GM21619 (cell line): ENCODE measurements around the gene SLC2A4.

ENCODE experiments used
- ATAC-seq: cut with Tn5 transposase; IDR thresholded peaks from one replicate; pipeline ENCODE4 v1.9.1; 2021; ENCODE audit not compliant: unreplicated experiment

Gene SLC2A4

DNA sequence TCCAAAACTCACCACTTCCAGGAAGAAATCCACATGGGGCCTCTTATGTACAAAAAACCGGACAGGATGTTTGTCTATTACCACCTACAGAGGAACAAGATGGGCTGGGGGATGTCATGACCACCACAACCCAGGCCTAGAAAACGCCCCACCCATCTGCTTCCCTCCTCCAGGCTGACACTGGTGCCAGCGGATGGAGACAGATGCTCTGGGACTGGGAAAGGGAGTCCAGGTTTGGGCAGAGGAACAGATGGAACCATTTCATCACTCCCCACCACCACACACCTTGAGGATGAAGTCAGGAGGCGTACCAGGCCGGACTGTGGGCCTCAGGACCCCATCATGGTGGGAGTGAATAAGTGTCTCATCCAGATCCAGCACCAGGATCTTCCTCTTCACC lies 34.7 kb upstream of the SLC2A4 start:
- ATAC-seq = no peak

- ATAC-seq = no peak
Measured at GRCh38 chr17:7248796-7249195, 32.7 kb upstream of the SLC2A4 start.

DNA sequence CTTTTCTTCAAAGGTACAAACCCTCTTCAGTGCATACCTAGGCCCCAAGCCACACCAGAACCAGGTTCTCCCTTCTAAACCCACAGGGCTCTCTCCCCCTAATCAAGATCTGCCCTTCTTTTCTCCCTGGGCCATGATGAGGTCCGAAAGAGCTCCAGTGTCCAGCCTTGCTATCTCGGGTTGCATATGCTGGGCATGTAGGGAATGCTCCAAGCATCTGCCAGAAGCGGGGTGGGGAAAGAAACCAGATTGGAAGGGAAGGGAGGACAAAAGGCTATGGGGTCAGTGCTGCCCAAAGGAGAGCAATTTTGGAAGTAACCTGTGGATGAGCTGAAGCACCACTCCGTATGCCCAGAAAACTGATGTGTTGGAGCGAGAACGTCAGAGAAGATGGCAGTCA lies 32.3 kb upstream of the SLC2A4 start:
- ATAC-seq = no peak

GRCh38 chr17:7249830-7250229 lies 31.7 kb upstream of the SLC2A4 start:
- no peak for ATAC-seq

DNA sequence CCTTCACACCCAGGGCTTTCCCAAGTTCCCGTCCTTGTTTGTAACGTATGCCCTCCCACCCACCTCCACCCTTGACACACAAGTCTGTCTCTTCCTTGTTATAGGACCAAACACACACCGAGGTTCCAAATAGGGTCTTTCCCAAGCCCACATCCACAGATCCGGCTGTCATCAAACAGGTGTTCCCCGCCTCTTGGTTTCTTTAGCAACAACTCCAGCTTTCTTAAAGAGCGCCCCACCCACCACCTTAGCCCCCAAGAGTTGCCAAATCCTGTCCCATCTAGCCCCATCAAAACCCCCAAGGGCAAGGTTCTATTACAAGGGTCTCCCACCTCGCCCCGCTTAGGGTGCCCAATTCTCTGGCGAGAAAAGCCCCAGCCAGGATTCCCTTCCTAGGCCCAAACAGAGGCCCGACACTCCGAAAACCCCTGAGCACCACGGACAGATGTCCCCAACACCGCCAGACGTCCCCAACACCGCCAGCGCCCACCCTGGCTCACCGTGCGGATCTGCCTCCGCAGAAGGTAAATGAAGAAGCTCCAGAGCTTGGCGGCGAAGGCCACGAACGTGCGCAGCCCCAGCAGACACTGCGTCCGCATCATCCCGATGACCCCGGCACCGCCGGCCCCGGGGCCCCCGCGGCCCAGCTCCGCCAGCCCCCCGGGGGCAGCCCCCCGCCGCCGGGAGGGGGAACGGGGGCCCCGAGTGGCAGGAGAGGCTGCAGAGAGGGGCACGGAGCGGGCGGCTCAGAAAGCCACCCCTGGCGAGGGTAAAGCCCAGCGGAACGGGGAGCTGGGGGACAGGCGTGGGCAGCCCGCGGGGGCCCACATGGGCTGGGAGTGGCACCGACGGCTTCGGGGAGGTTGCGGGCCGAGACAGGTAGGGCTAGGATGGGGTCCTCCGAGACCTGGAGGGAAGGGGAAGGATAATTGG lies 30.6 kb upstream of the SLC2A4 start:
- peak; percentile 1 for ATAC-seq

GRCh38 chr17:7251661-7252175 lies 29.8 kb upstream of the SLC2A4 start, which contains the start of gene CTDNEP1:
Gene CTDNEP1, minus strand, starts transcription at chr17:7251734. Its CDS starts 438 bp downstream, at chr17:7251296.
- ATAC-seq = peak; percentile 86

DNA sequence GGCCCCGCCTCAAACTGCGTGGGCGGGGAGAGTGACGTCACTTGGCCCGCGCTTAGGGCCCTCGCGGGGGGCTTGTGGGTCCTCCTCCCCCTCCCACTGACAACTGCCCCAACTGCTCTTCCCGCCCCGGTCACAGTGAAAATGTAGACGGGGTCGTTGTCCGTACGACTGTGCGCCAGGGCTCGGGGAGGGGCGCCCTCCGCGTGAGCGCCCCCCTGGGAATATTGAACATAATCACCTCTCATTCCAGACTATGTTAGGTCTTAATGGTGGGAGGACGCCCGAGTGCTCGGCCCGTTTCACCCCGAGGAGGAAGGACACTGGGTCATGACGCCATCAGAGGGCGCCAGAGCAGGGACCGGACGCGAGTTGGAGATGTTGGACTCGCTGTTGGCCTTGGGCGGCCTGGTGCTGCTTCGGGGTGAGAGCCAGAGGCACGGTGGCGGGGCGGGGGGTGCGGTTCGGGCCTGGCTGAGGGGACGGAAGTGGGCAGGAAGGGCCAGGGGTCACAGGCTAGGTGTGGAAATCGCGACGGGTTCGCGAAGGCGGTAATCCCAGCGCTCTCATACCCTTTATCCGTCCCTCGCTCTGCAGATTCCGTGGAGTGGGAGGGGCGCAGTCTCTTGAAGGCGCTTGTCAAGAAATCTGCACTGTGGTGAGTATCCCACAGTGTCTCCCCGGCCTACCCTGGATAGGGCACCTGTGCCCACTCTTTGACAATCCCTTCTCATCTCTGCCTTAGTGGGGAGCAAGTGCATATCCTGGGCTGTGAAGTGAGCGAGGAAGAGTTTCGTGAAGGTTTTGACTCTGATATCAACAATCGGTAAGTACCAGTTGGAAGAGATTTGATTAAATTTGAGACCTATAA lies 29.1 kb upstream of the SLC2A4 start, which contains the start of gene ELP5:
Gene ELP5 (plus strand): TSS at position 40 of the 868 bp plus-strand sequence. CDS start 336 bp downstream, at position 376.
- ATAC-seq = peak; percentile 46

- no peak for ATAC-seq
Measured at GRCh38 chr17:7253082-7253481, 28.4 kb upstream of the SLC2A4 start.

DNA sequence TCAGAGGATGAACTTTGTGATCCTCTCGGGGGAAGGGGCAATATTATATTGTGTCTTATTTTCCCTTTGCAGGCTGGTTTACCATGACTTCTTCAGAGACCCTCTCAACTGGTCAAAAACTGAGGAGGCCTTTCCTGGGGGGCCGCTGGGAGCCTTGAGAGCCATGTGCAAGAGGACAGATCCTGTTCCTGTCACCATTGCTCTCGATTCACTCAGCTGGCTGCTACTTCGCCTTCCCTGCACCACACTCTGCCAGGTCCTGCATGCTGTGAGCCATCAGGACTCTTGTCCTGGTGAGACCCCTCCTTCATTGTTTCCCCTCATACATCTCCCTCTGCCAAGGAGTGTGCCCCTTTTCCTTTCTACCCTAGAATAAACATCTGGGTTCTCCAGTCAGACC lies 27.0 kb upstream of the SLC2A4 start:
- ATAC-seq = no peak

GRCh38 chr17:7256766-7257456 lies 24.6 kb upstream of the SLC2A4 start:
- no peak for ATAC-seq

- no peak for ATAC-seq
Measured at GRCh38 chr17:7258731-7259554, 22.6 kb upstream of the SLC2A4 start.

DNA sequence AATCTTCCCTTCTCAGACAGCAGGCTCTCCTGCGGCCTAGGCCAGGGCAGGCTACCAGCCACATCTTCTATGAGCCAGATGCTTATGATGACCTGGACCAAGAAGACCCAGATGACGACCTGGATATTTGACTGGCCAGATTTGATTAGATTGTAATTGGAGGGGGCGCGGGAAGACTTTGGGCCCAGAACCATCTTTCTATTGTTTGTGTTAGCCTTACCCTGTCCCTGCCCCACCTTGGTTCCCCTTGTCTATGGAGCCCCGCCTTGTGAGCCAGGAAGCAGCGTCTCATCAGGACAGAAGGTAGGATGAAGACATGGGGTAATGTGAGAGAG lies 22.0 kb upstream of the SLC2A4 start:
- ATAC-seq = no peak

GRCh38 chr17:7260151-7260550 lies 21.4 kb upstream of the SLC2A4 start:
- no peak for ATAC-seq

- ATAC-seq = no peak
Measured at GRCh38 chr17:7260651-7261378, 20.7 kb upstream of the SLC2A4 start.

- no peak for ATAC-seq
Measured at GRCh38 chr17:7261379-7262191, 19.9 kb upstream of the SLC2A4 start.

DNA sequence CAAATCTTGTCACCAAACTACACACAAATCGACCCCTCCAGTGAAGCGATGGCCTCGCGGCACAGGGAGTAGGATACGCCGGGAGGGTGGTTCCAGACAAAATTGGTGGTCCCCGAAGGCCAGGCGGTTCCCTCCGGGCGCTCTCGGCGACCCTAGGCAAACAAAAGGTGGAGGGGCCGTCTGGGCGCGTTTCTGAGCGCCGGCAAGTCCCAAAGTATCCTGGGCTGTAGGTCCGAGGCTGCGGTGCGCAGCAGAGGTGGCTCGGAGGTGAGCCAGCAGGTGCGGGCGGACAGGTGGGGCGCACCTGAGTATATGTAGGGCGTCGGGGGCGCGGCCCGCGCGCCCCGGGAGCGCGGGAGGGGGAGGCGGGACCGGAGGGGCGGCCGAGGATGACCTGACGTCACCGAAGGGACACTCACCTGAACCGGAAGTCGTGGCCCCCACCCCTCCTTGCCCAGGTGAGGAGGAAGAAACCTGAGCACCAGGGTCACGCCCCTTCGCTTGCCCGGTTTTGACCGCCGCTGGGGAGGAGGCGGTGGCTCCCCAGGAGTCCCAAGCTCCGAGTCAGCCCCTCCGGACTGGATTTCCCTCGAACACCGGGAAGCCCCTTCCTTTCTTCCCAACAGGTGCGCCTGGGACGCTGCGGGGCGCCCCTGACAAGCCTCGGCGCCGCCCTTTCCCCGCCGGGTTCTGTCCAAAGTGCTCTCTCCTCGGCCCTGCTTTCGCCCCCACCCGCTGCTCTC lies 19.2 kb upstream of the SLC2A4 start, which contains the start of gene CLDN7:
Gene CLDN7 (minus strand): TSS at position 287 of the 743 bp plus-strand sequence. CDS start 435 bp downstream, outside the sequence.
- ATAC-seq = no peak

GRCh38 chr17:7262935-7263800 lies 18.4 kb upstream of the SLC2A4 start:
- no peak for ATAC-seq
